Suppressor macrophage treated with lipopolysaccharide for 1 hour (primary cell): ENCODE data around the gene TK1.
"Not testable (repeated sequence)": the region's sequence is repeated elsewhere in the genome, so short reads cannot be mapped to it uniquely, and the experiment has no call there.

Experiments used
- DNase-seq, 3 donors: peaks; one replicate each; pipeline ENCODE4 v3.0.0-alpha.2; 2020 to 2022

TK1 gene

GRCh38 chr17:78148286-78149016 lies 38.4 kb downstream of the TK1 start:
- DNase-seq = no peak

GRCh38 chr17:78147315-78147998 lies 39.4 kb downstream of the TK1 start:
- DNase-seq = no peak

- no peak for DNase-seq
These were observed 40.0 kb downstream of the TK1 start for GRCh38 chr17:78146881-78147280.

GRCh38 chr17:78146471-78146869 lies 40.4 kb downstream of the TK1 start:
- DNase-seq = no peak

- DNase-seq = no peak
These were observed 41.9 kb downstream of the TK1 start for GRCh38 chr17:78144736-78145641.

GRCh38 chr17:78144147-78144719 lies 42.6 kb downstream of the TK1 start:
- DNase-seq = peak; percentile 96 to 98 (median 97)

- no peak for DNase-seq
These were observed 43.4 kb downstream of the TK1 start for GRCh38 chr17:78143214-78144146.

- DNase-seq = peak; percentile 67 to 78 (median 73)
These were observed 44.6 kb downstream of the TK1 start for GRCh38 chr17:78142119-78142861.

- no peak for DNase-seq
These were observed 45.3 kb downstream of the TK1 start for GRCh38 chr17:78141437-78142118.

- DNase-seq = peak; percentile 95 to 98 (median 97)
These were observed 46.4 kb downstream of the TK1 start for GRCh38 chr17:78140169-78141051.

- DNase-seq = not testable (repeated sequence)
These were observed 47.0 kb downstream of the TK1 start for GRCh38 chr17:78139861-78140168.

- DNase-seq = peak; percentile 54 to 73 (median 61)
These were observed 48.4 kb downstream of the TK1 start for GRCh38 chr17:78138204-78139060.

- DNase-seq = peak in 1 of 3 donors; percentile 46
These were observed 49.3 kb downstream of the TK1 start for GRCh38 chr17:78137392-78138203.

GRCh38 chr17:78135858-78136500 lies 50.9 kb downstream of the TK1 start:
- DNase-seq = no peak

GRCh38 chr17:78134899-78135385 lies 51.9 kb downstream of the TK1 start:
- no peak for DNase-seq

GRCh38 chr17:78133971-78134898 lies 52.6 kb downstream of the TK1 start:
- peak; percentile 65 to 71 (median 67) for DNase-seq
